ENCODE measurements around the gene RNF10.

RNF10 gene

DNA sequence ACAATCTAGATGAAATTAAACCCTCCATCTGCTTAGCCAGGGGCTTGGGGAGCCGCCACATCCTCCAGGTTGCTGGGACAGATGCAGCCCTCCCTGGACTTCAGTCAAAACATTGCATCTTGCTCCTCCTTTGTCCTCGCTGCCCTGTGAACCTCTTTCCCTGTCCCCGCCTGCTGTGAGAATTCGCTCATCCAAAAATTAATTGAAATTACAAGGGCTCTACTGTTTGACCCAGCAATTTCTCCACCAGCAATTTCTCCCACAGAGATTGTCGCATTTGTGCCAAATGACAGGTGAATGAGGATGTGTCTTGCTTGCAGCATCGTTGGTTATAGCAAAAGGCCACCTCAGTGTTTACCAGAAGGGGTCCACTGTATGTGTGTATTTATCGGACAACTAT, 52.0 kb downstream of the RNF10 start:
- H3K36me3 ChIP-seq (ENCODE audit: low read length): no peaks in the 10 kb centered on the region
- no peaks in the 10 kb centered on the region for H3K79me2 ChIP-seq (ENCODE audit: insufficient read depth, low read length)
- no peaks in the 10 kb centered on the region for H3K9me3 ChIP-seq (ENCODE audit: insufficient read depth, low read length)
- no peaks in the 10 kb centered on the region for H3K9me2 ChIP-seq (replicated peaks; ENCODE audit: insufficient read depth, low read length)
- H3K9ac ChIP-seq (ENCODE audit: low read length): no peak overlapping the region
- no peak overlapping the region for H2AFZ ChIP-seq (ENCODE audit: low read depth, low read length, severe bottlenecking)
- no peak overlapping the region for H3K4me3 ChIP-seq (ENCODE audit: insufficient read depth, low read length, poor library complexity, severe bottlenecking)
- no peak for TF ChIP-seq EZH2phosphoT487 (conservative IDR thresholded peaks at IDR 0.05; ENCODE audit: low read length)
- TF ChIP-seq, protein P1, sequence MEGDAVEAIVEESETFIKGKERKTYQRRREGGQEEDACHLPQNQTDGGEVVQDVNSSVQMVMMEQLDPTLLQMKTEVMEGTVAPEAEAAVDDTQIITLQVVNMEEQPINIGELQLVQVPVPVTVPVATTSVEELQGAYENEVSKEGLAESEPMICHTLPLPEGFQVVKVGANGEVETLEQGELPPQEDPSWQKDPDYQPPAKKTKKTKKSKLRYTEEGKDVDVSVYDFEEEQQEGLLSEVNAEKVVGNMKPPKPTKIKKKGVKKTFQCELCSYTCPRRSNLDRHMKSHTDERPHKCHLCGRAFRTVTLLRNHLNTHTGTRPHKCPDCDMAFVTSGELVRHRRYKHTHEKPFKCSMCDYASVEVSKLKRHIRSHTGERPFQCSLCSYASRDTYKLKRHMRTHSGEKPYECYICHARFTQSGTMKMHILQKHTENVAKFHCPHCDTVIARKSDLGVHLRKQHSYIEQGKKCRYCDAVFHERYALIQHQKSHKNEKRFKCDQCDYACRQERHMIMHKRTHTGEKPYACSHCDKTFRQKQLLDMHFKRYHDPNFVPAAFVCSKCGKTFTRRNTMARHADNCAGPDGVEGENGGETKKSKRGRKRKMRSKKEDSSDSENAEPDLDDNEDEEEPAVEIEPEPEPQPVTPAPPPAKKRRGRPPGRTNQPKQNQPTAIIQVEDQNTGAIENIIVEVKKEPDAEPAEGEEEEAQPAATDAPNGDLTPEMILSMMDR (IDR thresholded peaks at IDR 0.05; ENCODE audit: insufficient read depth, low read length, poor library complexity, severe bottlenecking): no peak
- H3K27ac ChIP-seq (ENCODE audit: low read depth, low read length): no peak overlapping the region
- no peaks in the 10 kb centered on the region for H4K20me1 ChIP-seq (ENCODE audit: low read depth, low read length)
- H3F3A ChIP-seq (ENCODE audit: insufficient read depth): peaks cover 4% of the 10 kb centered on the region; the same call in 1 of the 2 replicates
- no peaks in the 10 kb centered on the region for H3K27me3 ChIP-seq (ENCODE audit: low read length)
- no peak overlapping the region for H3K4me2 ChIP-seq (ENCODE audit: low read depth, low read length, poor library complexity, severe bottlenecking)

DNA sequence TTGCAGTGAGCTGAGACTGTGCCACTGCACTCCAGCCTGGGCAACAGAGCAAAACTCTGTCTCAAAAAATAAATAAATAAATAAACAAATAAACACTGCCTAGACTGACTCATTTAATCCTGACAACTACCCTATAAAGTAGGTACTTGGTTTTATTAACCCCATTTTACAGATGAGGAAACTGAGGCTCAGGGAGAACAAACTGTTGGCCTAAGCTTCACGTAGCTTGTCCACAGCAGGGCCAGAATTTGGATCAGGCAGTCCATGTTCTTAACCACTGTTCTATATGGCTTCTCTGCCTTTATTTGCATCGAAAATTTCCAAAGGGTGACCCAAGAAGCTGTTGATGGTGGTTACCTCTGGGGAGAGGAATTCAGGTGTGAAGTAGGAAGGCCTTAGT, 52.7 kb downstream of the RNF10 start:
- Histone ChIP-seq H3K27ac (ENCODE audit: low read depth, low read length) (no peak overlapping the region), H3K9me2 (replicated peaks; ENCODE audit: insufficient read depth, low read length) (no peaks in the 10 kb centered on the region), H3K4me2 (ENCODE audit: low read depth, low read length, poor library complexity, severe bottlenecking) (no peak overlapping the region), H3K4me3 (ENCODE audit: insufficient read depth, low read length, poor library complexity, severe bottlenecking) (no peak overlapping the region), H3K36me3 (ENCODE audit: low read length) (no peaks in the 10 kb centered on the region), H3F3A (ENCODE audit: insufficient read depth) (peaks cover 4% of the 10 kb centered on the region; the same call in 1 of the 2 replicates), H2AFZ (ENCODE audit: low read depth, low read length, severe bottlenecking) (no peak overlapping the region), H4K20me1 (ENCODE audit: low read depth, low read length) (no peaks in the 10 kb centered on the region), H3K79me2 (ENCODE audit: insufficient read depth, low read length) (no peaks in the 10 kb centered on the region), H3K27me3 (ENCODE audit: low read length) (no peaks in the 10 kb centered on the region), H3K9ac (ENCODE audit: low read length) (no peak overlapping the region), H3K9me3 (ENCODE audit: insufficient read depth, low read length) (no peaks in the 10 kb centered on the region)
- no peak for TF ChIP-seq EZH2phosphoT487 (conservative IDR thresholded peaks at IDR 0.05; ENCODE audit: low read length)
- TF ChIP-seq, protein P1 (IDR thresholded peaks at IDR 0.05; ENCODE audit: insufficient read depth, low read length, poor library complexity, severe bottlenecking): no peak

DNA sequence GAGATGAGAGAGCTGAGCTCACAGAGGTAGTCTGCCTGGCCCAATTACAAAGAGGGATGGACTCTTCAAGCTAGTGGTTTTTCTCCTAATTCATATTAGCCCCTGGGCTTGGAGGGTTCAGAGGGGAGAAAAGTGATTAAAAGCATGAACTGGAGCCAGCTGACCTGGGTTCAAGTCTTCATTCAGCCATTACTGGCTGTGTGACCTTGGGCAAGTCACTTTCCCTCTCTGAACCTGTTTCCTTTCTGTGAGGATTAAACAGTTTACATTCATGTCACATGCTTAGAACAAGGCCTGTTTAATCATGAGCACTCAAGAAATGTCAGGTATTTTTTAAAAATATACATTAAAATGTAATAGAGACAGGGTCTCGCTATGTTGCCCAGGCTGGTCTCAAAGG, 54.2 kb downstream of the RNF10 start:
- H4K20me1 ChIP-seq (ENCODE audit: low read depth, low read length): no peaks in the 10 kb centered on the region
- TF ChIP-seq EZH2phosphoT487 (conservative IDR thresholded peaks at IDR 0.05; ENCODE audit: low read length): no peak
- TF ChIP-seq, protein P1 (IDR thresholded peaks at IDR 0.05; ENCODE audit: insufficient read depth, low read length, poor library complexity, severe bottlenecking): no peak
- no peaks in the 10 kb centered on the region for H3K9me2 ChIP-seq (replicated peaks; ENCODE audit: insufficient read depth, low read length)
- H3K27ac ChIP-seq (ENCODE audit: low read depth, low read length): no peak overlapping the region
- no peak overlapping the region for H3K4me3 ChIP-seq (ENCODE audit: insufficient read depth, low read length, poor library complexity, severe bottlenecking)
- H3F3A ChIP-seq (ENCODE audit: insufficient read depth): no peaks in the 10 kb centered on the region
- no peaks in the 10 kb centered on the region for H3K79me2 ChIP-seq (ENCODE audit: insufficient read depth, low read length)
- H3K27me3 ChIP-seq (ENCODE audit: low read length): no peaks in the 10 kb centered on the region
- H3K4me2 ChIP-seq (ENCODE audit: low read depth, low read length, poor library complexity, severe bottlenecking): no peak overlapping the region
- no peak overlapping the region for H3K9ac ChIP-seq (ENCODE audit: low read length)
- H3K9me3 ChIP-seq (ENCODE audit: insufficient read depth, low read length): no peaks in the 10 kb centered on the region
- no peaks in the 10 kb centered on the region for H3K36me3 ChIP-seq (ENCODE audit: low read length)
- no peak overlapping the region for H2AFZ ChIP-seq (ENCODE audit: low read depth, low read length, severe bottlenecking)
